ENCODE results near the gene CGN.

The CGN gene, protein sequence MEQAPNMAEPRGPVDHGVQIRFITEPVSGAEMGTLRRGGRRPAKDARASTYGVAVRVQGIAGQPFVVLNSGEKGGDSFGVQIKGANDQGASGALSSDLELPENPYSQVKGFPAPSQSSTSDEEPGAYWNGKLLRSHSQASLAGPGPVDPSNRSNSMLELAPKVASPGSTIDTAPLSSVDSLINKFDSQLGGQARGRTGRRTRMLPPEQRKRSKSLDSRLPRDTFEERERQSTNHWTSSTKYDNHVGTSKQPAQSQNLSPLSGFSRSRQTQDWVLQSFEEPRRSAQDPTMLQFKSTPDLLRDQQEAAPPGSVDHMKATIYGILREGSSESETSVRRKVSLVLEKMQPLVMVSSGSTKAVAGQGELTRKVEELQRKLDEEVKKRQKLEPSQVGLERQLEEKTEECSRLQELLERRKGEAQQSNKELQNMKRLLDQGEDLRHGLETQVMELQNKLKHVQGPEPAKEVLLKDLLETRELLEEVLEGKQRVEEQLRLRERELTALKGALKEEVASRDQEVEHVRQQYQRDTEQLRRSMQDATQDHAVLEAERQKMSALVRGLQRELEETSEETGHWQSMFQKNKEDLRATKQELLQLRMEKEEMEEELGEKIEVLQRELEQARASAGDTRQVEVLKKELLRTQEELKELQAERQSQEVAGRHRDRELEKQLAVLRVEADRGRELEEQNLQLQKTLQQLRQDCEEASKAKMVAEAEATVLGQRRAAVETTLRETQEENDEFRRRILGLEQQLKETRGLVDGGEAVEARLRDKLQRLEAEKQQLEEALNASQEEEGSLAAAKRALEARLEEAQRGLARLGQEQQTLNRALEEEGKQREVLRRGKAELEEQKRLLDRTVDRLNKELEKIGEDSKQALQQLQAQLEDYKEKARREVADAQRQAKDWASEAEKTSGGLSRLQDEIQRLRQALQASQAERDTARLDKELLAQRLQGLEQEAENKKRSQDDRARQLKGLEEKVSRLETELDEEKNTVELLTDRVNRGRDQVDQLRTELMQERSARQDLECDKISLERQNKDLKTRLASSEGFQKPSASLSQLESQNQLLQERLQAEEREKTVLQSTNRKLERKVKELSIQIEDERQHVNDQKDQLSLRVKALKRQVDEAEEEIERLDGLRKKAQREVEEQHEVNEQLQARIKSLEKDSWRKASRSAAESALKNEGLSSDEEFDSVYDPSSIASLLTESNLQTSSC

DNA sequence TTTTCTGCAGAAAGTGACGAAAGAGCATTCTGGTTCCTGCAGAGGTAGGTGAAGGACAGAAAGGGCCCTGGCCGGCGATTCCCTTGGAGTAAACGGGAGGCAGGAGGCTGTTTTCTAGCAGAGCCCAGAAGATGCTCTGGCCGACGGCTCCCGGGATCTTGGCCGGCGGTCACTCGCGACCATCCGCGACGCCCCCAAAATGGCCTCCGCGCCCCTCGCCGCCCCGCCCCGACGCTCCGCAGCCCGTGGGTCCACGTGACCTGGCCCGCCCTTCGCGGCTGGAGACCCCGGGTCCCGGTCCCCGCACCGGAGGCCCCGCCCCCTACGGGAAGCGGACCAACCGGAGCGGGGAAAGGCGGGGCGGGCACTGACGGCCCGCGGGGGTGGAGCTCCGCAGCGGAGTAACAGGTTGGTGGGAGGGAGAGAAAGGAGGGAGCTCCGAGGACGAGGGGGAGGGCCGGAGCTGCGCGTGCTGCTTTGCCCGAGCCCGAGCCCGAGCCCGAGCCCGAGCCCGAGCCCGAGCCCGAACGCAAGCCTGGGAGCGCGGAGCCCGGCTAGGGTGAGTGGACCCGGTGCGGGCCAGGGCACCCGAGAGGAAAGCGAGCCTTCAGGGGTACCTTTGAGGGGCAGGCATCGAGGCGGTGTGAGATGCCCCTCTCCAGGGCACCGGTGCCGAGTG lies at the start of gene CGN:
Gene CGN (plus strand): TSS at position 431 of the 679 bp plus-strand sequence. CDS start 7,133 bp downstream, outside the sequence.
- peak; percentile 76 to 85 for DNase-seq (ENCODE audit: low read depth in 2 of 2)

GRCh38 chr1:151461694-151462093 lies 49.5 kb upstream of the CGN start:
- DNase-seq (ENCODE audit: low read depth in 2 of 2) = no peak

DNA sequence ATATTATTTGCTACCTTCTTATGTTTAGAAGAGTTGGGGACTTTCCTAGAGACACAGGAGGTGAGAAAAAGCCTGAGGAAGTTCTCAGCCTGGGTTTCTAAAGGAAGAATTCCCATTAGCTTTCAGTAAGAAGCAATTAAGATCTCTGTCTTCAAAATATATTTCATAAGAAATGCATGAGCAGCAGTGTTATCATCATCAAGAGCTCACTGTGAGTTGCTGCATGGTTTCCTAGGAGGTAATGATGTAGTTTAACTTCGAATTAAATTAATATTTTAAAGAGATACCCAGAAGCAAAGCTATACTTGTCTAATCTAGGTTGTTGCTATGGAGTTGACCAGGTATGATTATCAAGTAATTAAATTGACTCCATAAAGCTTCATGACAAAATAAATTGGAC lies 46.2 kb upstream of the CGN start:
- DNase-seq (ENCODE audit: low read depth in 2 of 2) = no peak

DNA sequence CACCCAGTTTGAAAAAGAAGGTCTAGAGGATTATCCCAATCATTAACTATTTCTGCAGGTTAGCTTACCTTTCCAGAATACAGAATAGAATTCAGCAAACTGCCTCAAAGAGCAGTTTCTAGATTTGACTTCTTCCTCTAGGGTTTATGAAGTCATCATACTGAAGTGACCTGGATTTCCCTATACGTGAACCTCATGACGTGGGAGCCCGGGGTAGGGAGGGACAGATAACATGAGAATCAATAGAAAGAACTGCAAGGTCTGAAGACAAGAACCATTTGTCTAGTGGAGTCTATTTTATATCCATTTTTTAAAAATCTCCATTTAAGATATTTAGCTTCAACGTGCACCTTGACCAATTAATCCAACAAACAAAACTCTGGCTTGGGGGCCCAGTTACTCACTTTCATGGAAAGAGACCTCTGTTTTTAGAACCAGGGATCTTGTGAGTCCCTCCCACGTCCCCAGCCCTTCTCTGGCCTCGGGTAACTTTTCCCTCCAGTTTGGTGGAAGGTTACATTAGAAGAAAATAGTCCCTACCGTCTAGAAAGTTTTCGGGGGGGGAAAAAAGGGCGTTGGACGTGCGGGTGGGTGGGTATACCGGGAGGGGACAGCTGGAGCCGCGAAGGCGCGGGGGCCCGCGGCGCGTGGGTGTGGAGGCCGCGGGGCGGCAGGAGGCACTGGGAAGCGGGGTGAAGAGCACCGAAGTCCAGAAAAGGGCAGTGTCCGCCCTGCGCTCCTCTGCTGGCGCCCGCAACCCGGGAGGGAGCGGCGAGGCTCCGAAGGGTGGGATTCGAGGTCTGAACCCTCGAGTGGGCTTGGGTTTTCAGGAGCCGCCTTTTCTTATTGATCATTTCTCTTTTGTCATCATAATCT lies 38.1 kb upstream of the CGN start:
- DNase-seq (ENCODE audit: low read depth in 2 of 2) = peak in 1 of 2 donors; percentile 16

DNA sequence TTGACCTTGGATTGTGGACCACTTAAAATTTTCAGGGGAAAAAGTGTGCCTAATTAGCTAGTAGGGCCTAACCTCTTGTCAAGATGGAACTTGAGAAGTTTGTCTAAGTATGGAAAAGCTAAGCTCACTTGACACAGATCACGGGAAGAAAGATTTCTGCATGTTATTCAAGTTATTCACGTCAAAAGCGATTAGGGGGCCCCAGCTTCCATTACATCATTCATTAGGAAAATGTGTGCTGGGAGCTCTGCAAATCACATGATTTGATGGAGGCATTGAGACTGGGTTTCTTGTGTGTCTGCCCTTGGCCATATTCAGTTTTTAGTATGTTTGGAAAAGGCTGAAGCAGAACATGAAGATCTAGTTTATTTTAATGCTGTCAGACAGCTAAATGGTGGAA lies 36.4 kb upstream of the CGN start:
- no peak for DNase-seq (ENCODE audit: low read depth in 2 of 2)

DNA sequence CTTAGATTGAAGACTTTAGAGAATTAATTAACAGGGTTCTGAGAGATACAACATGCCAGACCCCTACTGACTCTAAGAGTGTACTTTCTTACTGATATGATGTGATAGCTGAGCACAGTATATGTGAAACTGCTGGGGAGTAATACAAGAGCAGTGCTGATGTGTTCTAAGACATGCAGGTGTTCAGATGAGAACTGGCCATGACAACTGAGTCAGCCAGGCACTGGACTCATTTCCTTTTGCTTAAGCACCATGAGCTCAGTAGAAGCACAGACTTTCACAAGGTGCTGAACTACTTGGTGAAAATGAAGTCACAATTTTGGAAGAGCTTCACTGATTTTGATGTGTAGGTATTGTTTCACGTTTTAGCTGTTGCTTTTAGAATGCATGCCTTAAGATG lies 36.0 kb upstream of the CGN start:
- no peak for DNase-seq (ENCODE audit: low read depth in 2 of 2)

DNA sequence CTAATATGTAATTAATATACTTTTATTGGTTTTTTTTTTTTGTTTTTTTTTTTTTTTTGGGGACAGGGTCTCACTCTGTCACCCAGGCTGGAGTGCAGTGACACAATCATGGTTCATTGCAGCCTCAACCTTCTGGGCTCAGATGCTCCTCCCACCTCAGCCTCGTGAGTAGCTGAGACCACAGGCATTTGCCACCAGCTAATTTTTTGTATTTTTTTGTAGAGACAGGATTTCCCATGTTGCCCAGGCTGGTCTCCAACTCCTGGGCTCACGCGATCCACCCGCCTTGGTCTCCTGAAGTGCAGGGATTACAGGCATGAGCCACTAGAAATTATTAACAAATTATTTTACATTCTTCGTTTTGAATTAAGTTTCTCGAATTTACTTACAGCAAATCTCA lies 35.1 kb upstream of the CGN start:
- DNase-seq (ENCODE audit: low read depth in 2 of 2) = no peak

GRCh38 chr1:151477066-151477465 lies 34.1 kb upstream of the CGN start:
- DNase-seq (ENCODE audit: low read depth in 2 of 2) = no peak

GRCh38 chr1:151478140-151478812 lies 32.9 kb upstream of the CGN start:
- no peak for DNase-seq (ENCODE audit: low read depth in 2 of 2)

DNA sequence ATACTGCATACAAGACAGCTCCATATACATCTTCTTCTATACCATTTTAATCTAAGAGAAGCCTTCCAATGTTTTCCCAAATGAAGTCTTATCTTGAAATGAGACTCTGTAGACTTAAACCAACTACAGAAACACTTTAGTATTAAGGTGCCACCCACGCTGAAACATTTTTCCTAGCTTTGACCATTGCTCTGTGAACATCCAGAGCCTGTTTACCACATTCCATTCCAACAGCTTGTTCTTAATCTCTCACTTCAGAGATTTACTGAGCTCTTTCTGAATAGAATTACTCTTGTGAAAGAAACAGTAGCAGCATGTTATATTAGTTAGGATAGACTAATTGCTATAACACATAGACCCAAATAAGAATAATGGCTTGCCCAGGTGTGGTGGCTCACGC lies 32.3 kb upstream of the CGN start:
- no peak for DNase-seq (ENCODE audit: low read depth in 2 of 2)

DNA sequence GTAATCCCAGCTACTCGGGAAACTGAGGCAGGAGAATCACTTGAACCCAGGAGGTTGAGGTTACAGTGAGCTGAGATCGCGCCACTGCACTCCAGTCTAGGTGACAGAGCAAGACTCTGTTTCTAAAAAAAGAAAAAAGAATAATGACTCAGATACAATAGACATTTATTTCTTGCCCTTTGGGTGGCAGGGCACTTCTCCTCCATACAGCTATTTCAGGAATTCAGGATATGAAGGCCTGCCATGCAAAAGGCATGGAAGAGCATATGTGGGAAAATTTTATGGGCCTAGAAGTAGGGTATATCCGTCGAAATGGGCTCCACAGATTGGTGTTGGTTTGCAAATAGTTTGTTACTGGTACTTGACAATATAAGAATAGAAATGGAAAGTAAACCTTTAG lies 31.7 kb upstream of the CGN start:
- DNase-seq (ENCODE audit: low read depth in 2 of 2) = no peak

GRCh38 chr1:151482017-151482416 lies 29.2 kb upstream of the CGN start:
- DNase-seq (ENCODE audit: low read depth in 2 of 2) = no peak

DNA sequence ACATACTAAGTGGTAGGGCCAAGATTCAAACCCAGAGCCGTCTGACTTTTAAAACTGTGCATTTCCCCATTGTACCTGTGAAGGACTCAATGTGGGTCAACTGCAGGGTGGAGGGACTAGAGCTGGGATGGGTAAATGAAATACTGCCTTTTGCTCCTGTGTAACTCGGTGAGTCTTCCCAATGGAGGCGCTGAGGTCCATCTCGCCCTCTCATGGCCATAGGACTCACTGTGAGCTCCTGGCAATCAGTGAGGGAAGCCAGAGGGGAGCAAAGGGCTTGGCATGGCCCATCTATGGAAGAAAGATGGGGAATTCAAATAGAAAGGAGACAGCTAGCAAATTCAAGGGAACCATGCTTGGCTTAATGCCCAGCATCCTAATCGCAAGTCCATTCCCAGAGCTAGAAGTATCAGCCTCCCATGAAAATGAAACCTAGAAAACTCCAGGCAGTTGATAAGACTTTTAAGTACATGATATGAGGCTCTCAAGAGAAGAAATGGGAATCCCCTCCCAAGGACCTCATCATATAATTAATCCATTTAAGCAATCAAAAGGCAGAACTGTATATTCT lies 25.4 kb upstream of the CGN start:
- DNase-seq (ENCODE audit: low read depth in 2 of 2) = no peak

GRCh38 chr1:151486557-151486956 lies 24.6 kb upstream of the CGN start:
- DNase-seq (ENCODE audit: low read depth in 2 of 2) = no peak

DNA sequence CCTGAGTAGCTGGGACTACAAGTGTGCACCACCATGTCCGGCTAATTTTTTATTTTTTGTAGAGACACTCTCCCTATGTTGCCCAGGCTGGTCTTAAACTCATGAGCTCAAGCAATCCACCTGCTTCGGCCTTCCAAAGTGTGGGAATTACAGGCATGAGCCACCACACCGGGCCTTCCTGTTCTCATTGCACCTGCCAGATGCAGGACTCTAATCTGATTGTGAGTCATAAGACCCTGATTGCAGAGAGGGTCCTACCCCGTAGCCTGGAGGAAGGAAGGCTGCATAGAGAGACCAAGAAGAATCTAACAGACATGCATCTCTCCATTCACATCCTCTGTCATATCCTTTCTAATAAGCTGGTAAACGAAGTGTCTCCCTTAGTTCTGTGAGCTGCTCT lies 19.5 kb upstream of the CGN start:
- DNase-seq (ENCODE audit: low read depth in 2 of 2) = no peak

- DNase-seq (ENCODE audit: low read depth in 2 of 2) = no peak
Observed at GRCh38 chr1:151492120-151492519, 19.1 kb upstream of the CGN start.

DNA sequence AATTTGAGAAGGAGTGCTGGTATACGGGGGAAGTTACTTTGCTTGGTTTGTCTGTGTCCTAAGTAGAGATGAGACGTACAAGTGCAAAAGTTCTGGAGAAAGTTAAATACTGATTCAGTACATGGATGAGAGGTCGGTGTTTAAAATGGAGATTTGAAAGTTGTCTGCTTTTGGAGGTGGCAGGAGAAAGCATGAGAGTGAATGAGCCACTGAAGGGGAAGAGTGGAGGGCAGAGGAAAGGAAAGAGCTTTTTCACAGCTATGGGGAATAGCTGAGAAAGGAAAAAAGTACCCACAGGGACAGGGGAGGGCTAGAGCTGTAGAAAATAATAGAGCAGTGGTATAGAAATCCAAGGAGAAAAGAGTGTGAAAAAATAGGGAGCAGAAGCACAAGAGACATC lies 18.1 kb upstream of the CGN start:
- no peak for DNase-seq (ENCODE audit: low read depth in 2 of 2)

DNA sequence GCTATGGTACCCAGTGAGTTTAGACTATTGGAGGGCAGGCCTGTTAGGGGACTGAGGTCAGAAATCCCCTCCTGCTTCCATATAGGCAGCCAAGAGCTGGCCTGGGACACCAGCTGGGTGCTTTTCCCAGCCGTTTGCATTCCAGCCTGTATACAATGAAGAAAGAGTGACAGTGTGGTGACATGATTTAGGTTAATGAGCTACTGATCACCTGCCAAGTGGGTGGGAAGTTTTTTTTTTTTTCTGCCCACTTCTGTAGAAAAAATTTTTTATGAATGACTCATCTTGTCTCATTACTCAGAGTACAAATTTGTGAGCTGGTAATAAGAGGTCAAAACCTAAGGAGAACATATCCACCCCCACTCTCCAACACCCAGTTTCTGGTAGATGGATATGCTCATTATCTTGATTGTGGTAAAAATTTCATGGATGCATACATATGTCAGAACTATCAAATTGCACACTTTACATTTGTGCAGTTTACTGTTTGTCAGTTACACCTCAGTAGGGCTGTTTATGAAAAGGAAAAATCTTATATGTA lies 16.4 kb upstream of the CGN start:
- DNase-seq (ENCODE audit: low read depth in 2 of 2) = no peak

DNA sequence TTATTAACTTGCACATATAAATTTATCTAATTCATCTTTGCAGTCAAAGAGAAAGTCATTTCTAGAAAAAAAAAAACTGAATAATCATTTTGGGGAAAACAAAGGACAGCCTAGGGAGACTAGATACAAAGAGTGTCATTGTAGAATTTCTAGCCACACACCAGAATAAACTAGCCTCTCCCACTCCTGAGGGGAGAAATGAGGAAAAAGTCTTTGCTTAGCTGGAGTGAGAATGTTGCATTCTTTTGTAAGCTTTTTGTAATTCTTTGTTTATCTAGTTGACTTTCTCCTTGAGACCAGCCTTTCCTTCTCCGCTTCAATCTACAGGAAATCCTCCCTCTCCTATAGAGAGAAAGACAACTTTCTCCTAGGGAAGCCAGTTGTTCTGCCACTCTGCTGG lies 15.9 kb upstream of the CGN start:
- DNase-seq (ENCODE audit: low read depth in 2 of 2) = no peak

DNA sequence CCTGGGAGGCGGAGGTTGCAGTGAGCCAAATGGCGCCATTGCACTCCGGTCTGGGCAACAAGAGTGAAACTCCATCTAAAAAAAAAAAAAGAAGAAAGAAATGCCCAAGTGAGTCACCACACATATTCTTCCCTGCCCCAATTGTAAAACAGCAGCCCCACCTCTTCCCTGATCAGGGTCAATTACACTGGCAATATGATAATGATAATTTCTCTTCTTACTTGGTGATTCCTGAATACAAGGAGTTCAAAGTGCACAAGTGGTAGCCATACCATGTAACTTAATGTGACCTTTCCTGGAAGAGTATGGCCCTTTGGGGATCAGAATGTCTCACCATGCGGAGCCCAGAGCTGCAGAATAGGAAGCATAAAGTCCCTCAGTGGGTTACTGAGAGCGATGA lies 11.8 kb upstream of the CGN start:
- DNase-seq (ENCODE audit: low read depth in 2 of 2) = no peak
